ENCODE data around the gene CPS1. TPM values are rescaled to one million over a fixed set of nuclear protein-coding genes. Genes with fewer than 3 reads are reported as not detected.

CPS1 gene
- total and polyA plus RNA-seq, 10 donors, result 0.30 to 8.1 (median 3.2) TPM

- Histone ChIP-seq H3K36me3 (no peaks in the 10 kb centered on the region), H3K27ac (no peak overlapping the region), H3K4me1 (no peaks in the 10 kb centered on the region), H3K4me3 (no peak overlapping the region), H3K9me3 (no peaks in the 10 kb centered on the region), H3K27me3 (replicated peaks in 1 of 7) (no peaks in the 10 kb centered on the region)
- no peak for DNase-seq
- whole genome bisulfite sequencing, 5 donors, result 78 to 91% (median 89%) methylated on average over 1 of the region's 1 CpG
- intact Hi-C loops (cut with DNase I; ENCODE audit: low total_unique reads), result no loop called here
- TF ChIP-seq CTCF (IDR thresholded peaks at IDR 0.05 in 8 of 11, conservative IDR thresholded peaks at IDR 0.05 in 3 of 11) (no peak), POLR2A (IDR thresholded peaks at IDR 0.05) (no peak), POLR2AphosphoS5 (IDR thresholded peaks at IDR 0.05) (no peak)
Measured at GRCh38 chr2:210687786-210688470, 131.5 kb downstream of the CPS1 start.

- Histone ChIP-seq H3K36me3 (no peaks in the 10 kb centered on the region), H3K4me1 (no peaks in the 10 kb centered on the region), H3K9me3 (no peaks in the 10 kb centered on the region), H3K27ac (no peak overlapping the region), H3K27me3 (replicated peaks in 1 of 7) (no peaks in the 10 kb centered on the region), H3K4me3 (no peak overlapping the region)
- no peak for DNase-seq
- no peak for TF ChIP-seq POLR2A (IDR thresholded peaks at IDR 0.05)
- no peak for TF ChIP-seq POLR2AphosphoS5 (IDR thresholded peaks at IDR 0.05)
- no peak for TF ChIP-seq CTCF (IDR thresholded peaks at IDR 0.05 in 8 of 11, conservative IDR thresholded peaks at IDR 0.05 in 3 of 11)
- WGBS, 5 donors, result 77 to 88% (median 84%) methylated on average over 2 of the region's 2 CpGs
- intact Hi-C loops (cut with DNase I; ENCODE audit: low total_unique reads), result no loop called here
Measured at GRCh38 chr2:210707900-210708299, 151.5 kb downstream of the CPS1 start.

GRCh38 chr2:210713122-210713521, 156.7 kb downstream of the CPS1 start:
- H3K4me1 ChIP-seq, result no peaks in the 10 kb centered on the region
- no peak for TF ChIP-seq CTCF (IDR thresholded peaks at IDR 0.05 in 8 of 11, conservative IDR thresholded peaks at IDR 0.05 in 3 of 11)
- no peak for TF ChIP-seq POLR2A (IDR thresholded peaks at IDR 0.05)
- no peak for TF ChIP-seq POLR2AphosphoS5 (IDR thresholded peaks at IDR 0.05)
- no peak overlapping the region for H3K4me3 ChIP-seq
- no peaks in the 10 kb centered on the region for H3K36me3 ChIP-seq
- H3K9me3 ChIP-seq, result no peaks in the 10 kb centered on the region
- no peak for DNase-seq
- H3K27ac ChIP-seq, result no peak overlapping the region
- no peaks in the 10 kb centered on the region for H3K27me3 ChIP-seq (replicated peaks in 1 of 7)
- 38 to 96% (median 44%) methylated on average over 2 of the region's 2 CpGs for WGBS, 5 donors
- intact Hi-C loops (cut with DNase I; ENCODE audit: low total_unique reads), result no loop called here

GRCh38 chr2:210715560-210716082, 159.2 kb downstream of the CPS1 start:
- DNase-seq, result no peak
- H3K27ac ChIP-seq, result no peak overlapping the region
- 62 to 82% (median 71%) methylated on average over 5 of the region's 5 CpGs for WGBS, 5 donors
- H3K4me3 ChIP-seq, result no peak overlapping the region
- H3K4me1 ChIP-seq, result no peaks in the 10 kb centered on the region
- no peak for TF ChIP-seq POLR2AphosphoS5 (IDR thresholded peaks at IDR 0.05)
- no peak for TF ChIP-seq CTCF (IDR thresholded peaks at IDR 0.05 in 8 of 11, conservative IDR thresholded peaks at IDR 0.05 in 3 of 11)
- no peak for TF ChIP-seq POLR2A (IDR thresholded peaks at IDR 0.05)
- no peaks in the 10 kb centered on the region for H3K9me3 ChIP-seq
- H3K27me3 ChIP-seq (replicated peaks in 1 of 7), result no peaks in the 10 kb centered on the region
- no peaks in the 10 kb centered on the region for H3K36me3 ChIP-seq
- intact Hi-C loops (cut with DNase I; ENCODE audit: low total_unique reads), result no loop called here
